Hematopoietic multipotent progenitor cell treated with erythropoietin and hydrocortisone succinate and interleukin-3 and kit ligand, for 17 days (in vitro differentiated cells): ENCODE results near the gene TEK.
"Not testable (repeated sequence)": the region's sequence is repeated elsewhere in the genome, so short reads cannot be mapped to it uniquely, and the experiment has no call there.

Experiments used
- DNase-seq: peaks from one replicate; pipeline ENCODE4 v3.0.0-alpha.2; 2015; ENCODE audit warnings: low spot score

Gene TEK

DNA sequence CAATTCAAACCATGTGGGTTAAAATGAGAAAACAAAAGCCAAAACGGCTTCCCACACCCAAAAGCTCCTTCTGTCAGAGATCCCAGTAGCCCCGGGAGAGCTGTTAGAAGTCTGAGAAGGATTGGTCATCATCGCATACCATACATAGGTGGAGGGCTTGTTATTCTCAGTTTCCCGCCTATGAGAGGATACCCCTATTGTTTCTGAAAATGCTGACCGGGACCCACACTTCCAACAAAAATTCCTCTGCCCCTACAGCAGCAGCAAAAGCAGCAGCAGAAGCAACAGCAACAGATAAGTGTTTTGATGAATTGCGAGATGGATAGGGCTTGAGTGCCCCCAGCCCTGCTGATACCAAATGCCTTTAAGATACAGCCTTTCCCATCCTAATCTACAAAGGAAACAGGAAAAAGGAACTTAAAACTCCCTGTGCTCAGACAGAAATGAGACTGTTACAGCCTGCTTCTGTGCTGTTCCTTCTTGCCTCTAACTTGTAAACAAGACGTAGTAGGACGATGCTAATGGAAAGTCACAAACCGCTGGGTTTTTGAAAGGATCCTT, at the start of gene TEK:
TEK (plus strand) TSS at position 245 of the 561 bp plus-strand sequence. CDS start 366 bp downstream, outside the sequence.
- DNase-seq, result no peak

DNA sequence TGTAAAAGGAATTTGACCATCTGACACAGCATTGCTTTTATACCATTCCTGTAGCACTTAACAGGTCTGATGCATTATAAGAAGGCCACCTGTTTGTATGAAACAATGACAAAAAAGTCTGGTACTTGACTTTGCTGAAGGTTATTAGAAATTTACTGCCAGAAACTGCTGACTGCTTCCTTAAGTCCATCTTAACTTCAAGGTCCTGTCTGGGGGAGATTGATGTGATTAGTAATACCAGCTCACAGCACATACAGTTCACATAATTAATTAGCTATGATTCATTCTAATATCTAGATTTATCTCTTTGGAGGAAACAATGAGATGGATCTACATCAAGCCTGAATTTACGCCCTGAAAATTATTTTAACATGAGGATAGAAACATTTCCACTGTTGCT, 49.6 kb upstream of the TEK start:
- no peak for DNase-seq

DNA sequence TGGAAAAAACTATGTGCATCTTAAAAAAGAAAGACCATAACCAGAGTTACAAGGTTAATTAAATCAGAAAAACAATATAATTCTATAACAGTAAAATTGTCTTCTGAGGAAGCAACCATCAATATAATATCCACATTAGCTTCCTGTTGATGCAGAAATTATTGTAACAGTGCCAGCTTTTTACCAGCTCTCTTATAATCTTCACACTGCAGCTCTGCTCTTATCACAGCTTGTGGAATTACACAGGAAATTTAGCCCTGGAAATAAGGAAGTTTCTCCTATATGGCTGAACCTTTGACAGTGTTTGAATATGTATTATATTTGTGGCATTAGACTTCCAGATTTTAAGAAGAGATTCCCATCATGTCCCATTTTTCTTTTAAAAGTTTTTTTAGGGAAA, 49.1 kb upstream of the TEK start:
- DNase-seq, result no peak

DNA sequence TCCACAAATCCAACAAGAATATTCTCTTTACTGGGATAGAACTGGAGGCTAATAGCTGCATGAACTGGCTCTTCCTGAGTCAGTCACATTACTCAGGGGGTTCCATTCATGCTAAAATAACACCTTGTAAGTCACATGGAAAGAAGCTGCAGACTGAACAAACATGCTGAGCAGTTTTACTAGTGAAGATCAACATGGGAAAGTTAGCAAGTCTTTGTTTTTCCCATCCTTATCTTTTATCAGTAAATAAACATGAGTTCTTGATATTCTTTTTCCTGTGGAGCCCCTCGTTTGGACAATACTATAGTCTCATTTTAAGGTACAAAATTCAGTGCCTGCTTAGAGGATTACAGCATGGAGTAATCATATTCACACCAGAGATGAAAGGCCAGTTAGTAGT, 43.7 kb upstream of the TEK start:
- no peak for DNase-seq

DNA sequence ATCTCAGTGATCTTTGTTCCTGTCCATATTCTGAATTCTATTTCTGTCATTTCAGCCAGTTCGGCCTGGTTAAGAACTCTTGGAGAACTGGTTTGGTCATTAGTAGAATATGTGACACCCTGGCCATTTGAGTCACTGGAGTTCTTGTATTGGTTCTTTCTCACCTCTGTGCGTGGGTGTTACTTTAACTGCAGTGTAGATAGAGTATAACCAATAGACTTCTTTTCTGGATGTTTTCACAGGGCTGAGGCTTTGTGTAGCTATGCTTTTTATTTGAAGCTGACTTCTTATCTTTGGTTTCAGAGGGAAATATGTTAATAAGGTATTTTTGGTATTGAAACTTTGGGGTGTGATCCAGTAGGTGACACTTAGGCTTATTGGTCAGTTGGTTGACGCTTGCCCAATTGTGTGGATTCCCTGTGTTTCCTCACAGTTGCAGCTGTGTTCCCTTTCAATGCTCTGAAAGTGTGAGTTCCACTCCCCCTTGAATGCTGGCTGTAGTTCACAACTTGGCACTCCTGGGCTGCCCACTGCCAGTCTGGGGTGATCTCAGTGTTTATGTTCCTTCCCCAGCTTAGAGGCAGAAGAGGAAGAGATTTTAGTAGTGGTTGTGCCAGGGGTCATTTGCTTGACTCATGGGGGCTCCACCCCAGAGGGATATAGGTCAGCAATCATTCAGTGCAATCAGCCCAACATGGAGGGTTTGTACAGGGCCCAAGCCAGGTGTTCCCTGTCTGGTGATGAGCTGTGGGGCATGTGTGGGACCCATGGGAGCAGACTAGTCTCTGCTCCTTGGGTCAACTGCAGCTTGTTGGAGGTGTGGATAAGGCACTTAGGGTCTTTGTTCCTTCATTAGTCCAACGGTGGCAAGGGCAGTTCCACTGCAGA, 34.9 kb upstream of the TEK start:
- no peak for DNase-seq

DNA sequence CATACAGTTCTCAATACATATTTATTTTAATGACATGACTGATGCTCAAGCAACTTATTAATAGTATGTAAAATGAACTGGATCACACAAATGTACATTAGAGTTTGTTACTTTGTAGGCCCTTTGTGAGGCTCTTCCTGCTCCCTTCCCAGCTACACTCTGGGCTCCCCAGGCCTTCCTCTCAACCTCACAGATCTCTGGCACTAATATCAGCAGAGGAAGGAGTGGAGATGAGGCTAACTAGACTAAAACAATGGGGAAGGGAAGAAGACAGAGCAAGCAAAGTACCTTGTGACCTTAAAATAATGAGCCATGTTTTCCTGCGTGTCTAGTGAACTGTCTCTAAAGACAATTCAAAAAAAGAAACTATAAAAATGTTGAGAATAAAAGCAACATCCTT, 30.3 kb upstream of the TEK start:
- no peak for DNase-seq

DNA sequence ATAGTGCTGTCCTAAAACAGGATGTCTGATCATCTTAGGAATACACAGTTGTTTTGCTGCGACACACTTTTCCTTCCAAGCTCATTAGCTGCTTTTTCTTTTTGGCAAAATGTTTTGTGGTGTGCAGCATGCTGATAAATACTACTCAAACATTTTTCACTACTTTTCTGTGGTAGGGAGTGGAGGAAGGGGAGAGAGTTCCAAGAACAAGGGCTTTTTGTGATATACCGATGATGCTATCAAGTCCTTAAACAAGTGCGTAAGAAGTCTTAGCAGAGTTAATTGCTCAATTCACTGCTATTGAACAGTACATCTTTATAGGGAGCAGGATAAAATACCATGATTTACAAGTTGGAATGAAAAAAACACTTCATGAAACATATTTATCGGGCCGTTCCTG, 23.6 kb upstream of the TEK start:
- no peak for DNase-seq

- no peak for DNase-seq
Measured at GRCh38 chr9:27086818-27087680, 22.0 kb upstream of the TEK start.

DNA sequence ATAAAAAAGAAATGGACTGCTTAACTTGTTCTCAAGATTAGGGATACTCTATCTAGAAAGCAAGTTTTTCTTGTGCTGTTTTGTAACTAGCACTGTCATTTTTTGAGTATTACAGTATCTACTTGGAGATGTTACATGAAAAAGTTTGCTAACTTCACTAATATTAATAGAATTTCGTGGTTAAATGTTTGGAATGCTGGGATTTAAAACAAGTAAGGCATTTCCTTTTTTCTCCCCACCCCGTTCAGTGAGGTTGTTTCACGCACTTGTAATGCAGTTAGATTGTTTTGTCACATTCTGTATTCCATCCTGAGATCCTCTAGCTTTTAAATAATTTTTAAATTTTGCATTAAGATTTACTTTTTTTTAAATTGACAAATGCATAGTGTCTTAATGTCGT, 20.0 kb upstream of the TEK start:
- DNase-seq, result no peak

DNA sequence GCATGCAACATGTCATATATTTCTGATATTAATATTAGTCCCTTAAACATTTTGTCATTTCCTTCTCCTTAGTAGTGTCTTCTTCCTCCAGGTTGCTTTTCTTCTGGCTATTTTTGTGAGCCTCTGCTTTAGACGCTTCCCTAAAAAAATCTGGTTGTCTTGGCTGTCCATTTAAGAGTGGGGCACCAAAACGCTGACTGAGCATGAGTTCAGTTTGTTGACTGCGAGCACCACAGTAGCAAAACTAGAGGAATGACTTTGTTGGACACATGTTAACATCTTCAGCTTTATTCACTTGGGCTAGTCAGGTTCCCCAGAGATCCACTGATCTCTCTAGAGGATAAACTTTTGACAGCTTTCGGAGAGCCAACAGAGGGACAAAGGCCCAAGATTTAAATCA, 19.3 kb upstream of the TEK start:
- DNase-seq, result no peak

- no peak for DNase-seq
Measured at GRCh38 chr9:27090231-27090630, 18.8 kb upstream of the TEK start.

- no peak for DNase-seq
Measured at GRCh38 chr9:27090711-27091110, 18.3 kb upstream of the TEK start.

GRCh38 chr9:27092496-27092895, 16.5 kb upstream of the TEK start:
- not testable (repeated sequence) for DNase-seq

DNA sequence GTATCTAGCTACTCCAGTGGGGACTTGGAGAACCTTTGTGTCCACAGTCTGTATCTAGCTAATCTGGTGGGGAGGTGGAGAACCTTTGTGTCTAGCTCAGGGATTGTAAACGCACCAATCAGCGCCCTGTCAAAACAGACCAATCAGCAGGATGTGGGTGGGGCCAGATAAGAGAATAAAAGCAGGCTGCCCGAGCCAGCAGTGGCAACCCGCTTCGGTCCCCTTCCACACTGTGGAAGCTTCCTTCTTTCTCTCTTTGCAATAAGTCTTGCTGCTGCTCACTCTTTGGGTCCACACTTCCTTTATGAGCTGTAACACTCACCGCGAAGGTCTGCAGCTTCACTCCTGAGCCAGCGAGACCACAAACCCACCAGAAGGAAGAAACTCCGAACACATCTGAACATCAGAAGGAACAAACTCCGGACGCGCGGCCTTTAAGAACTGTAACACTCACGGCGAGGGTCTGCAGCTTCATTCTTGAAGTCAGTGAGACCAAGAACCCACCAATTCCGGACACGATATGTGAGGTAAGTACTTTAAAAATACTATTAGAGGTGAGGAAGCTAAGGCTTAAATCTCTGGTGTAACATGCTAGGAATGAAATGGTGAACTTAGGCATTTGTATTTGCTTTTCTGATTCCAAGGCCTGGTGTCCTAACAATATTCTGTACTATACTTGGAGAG, 15.5 kb upstream of the TEK start:
- DNase-seq, result not testable (repeated sequence)

- no peak for DNase-seq
Measured at GRCh38 chr9:27094640-27095298, 14.3 kb upstream of the TEK start.

GRCh38 chr9:27107241-27107640, 1.8 kb upstream of the TEK start:
- DNase-seq, result no peak

DNA sequence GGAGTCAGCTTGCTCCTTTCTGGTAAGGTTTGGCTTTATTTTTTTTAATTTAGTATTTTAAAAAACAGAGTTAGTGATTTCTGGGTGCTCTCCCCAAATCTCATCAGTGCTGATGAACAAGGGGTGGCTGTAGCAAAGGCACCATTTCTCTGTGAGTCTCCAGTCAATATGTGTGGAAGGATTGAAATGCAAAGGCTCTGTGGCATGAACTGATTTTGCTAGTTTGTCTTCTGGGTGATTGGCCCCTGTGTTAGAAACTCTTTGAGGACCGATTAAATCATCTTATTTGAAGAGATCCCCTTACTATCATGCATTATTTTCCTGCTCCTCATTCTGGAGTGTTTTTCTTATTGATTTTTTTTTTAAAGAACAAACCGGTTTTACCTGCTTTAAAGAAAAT, 596 bp downstream of the TEK start:
- no peak for DNase-seq

- DNase-seq, result no peak
Measured at GRCh38 chr9:27110181-27110580, 1.2 kb downstream of the TEK start.

DNA sequence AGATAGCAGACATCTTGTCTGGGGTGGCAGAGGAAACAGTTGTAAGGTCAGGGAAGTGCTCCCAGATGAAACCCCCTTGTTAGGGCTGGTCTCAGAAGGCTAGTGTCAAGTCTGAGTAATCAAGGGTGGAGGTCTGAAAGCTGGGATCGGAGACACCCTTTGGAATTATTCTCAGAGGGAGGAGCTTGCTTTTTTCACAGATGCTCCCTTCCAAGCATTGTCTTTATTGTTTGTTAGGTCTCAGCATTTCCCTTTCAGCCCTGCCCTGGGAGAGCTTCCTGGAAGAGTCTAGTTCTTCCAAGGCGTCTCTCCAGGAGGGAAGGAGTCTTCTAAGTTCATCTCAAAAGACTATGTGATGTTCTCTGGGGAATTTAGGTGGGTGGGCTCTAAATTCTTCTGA, 3.2 kb downstream of the TEK start:
- DNase-seq, result no peak

DNA sequence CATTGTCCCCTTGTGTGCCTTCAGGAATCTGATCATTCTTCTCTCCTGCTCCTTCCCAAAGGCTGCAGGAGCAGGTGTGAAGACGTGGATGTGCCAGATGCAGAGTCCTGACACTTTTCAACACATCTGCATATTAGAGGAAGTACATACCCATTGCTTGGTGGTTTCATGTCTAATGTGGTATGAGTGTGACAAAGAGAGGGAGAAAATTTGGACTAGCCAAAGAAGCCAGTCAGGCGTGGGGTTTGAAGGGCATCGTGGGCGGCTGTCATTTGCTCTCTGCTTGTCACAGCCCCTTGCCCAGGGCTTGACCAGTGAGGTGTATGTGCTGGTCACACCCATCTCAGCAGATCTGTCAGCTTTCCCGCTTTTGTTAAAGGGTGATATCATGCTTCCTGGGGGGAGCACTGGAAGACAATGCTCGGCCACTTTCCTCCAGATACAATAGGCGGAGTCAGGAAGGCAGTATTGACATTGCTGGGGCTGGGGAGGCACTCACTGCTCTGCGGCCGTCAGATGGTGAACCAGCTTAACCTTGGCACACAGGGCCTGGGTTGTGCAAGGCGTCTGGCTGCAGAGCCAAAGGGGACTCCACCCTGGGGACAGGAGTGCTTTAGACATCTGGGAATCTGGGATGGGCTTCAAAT, 8.6 kb downstream of the TEK start:
- no peak for DNase-seq

DNA sequence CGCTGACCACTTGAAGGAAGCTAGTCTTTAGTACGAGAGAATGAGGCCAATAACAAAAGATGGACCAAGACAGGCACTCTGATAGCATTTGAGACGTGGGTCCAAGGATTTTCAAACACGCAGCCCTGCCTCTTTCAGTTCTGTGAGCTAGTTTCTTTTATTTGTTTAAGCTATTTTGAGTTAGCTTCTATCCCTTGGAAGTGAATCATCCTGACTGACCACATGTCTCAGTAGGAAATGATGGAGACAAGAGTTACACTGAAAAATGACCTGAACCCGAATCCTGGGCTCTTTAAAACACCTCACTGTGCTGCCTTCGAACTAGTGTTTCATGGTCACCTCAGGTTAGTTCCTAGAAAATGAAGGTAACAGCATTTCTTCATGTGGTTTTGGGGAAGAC, 9.9 kb downstream of the TEK start:
- DNase-seq, result no peak
